Fibroblast of mammary gland (primary cell): Measurements from ENCODE around the gene HINFP.
A peak's percentile ranks its signal among the peaks of the same experiment; 100 is the strongest.
"Not testable (repeated sequence)": the region's sequence is repeated elsewhere in the genome, so short reads cannot be mapped to it uniquely, and the experiment has no call there.

Experiments
- DNase-seq: peaks from one replicate; pipeline ENCODE4 v3.0.0-alpha.2; 2010; ENCODE audit warnings: low read depth
- H3K4me3 ChIP-seq: 2 replicates; pipeline ENCODE4 v1.5.1; 2011; ENCODE audit warnings: low read depth, mild to moderate bottlenecking, low read length, moderate library complexity; ENCODE audit not compliant: control insufficient read depth
- CTCF ChIP-seq: conservative IDR thresholded peaks from 2 replicates; pipeline ENCODE4 v1.5.1; 2011; ENCODE audit warnings: low read depth, low read length, inconsistent platforms; ENCODE audit not compliant: control insufficient read depth, insufficient read depth

The HINFP gene

GRCh38 chr11:119161871-119162270 lies 40.5 kb downstream of the HINFP start:
- no peak overlapping the region for H3K4me3 ChIP-seq
- no peak for DNase-seq
- TF ChIP-seq CTCF = no peak

- no peak for TF ChIP-seq CTCF
- peak; percentile 63 for DNase-seq
- no peak overlapping the region for H3K4me3 ChIP-seq
Observed at GRCh38 chr11:119166368-119167076, 45.1 kb downstream of the HINFP start.

- not testable (repeated sequence) for H3K4me3 ChIP-seq
Observed at GRCh38 chr11:119167077-119167458, 45.7 kb downstream of the HINFP start.

GRCh38 chr11:119167933-119168332 lies 46.6 kb downstream of the HINFP start:
- no peak for TF ChIP-seq CTCF
- no peak overlapping the region for H3K4me3 ChIP-seq
- peak; percentile 30 for DNase-seq

More at GRCh38 chr11:119167077-119167458, 45.7 kb downstream of the HINFP start:
- DNase-seq = not testable (repeated sequence)

GRCh38 chr11:119168471-119169281 lies 47.3 kb downstream of the HINFP start, which contains the start of gene NLRX1:
TSS of gene NLRX1 (plus strand) at chr11:119168725. CDS start at chr11:119171404, 2,679 bp downstream.
- TF ChIP-seq CTCF = peak; percentile 84
- H3K4me3 ChIP-seq = peak within 1 kb of the TSS; percentile 58
- DNase-seq = peak; percentile 83

GRCh38 chr11:119169282-119169719 lies 47.9 kb downstream of the HINFP start:
- H3K4me3 ChIP-seq = peak overlapping the region; percentile 58
- no peak for TF ChIP-seq CTCF
- DNase-seq = peak; percentile 31

- TF ChIP-seq CTCF = no peak
- no peak overlapping the region for H3K4me3 ChIP-seq
- no peak for DNase-seq
Observed at GRCh38 chr11:119172513-119172912, 51.1 kb downstream of the HINFP start.
